Measurements from ENCODE around the gene POLD3.

POLD3 gene

DNA sequence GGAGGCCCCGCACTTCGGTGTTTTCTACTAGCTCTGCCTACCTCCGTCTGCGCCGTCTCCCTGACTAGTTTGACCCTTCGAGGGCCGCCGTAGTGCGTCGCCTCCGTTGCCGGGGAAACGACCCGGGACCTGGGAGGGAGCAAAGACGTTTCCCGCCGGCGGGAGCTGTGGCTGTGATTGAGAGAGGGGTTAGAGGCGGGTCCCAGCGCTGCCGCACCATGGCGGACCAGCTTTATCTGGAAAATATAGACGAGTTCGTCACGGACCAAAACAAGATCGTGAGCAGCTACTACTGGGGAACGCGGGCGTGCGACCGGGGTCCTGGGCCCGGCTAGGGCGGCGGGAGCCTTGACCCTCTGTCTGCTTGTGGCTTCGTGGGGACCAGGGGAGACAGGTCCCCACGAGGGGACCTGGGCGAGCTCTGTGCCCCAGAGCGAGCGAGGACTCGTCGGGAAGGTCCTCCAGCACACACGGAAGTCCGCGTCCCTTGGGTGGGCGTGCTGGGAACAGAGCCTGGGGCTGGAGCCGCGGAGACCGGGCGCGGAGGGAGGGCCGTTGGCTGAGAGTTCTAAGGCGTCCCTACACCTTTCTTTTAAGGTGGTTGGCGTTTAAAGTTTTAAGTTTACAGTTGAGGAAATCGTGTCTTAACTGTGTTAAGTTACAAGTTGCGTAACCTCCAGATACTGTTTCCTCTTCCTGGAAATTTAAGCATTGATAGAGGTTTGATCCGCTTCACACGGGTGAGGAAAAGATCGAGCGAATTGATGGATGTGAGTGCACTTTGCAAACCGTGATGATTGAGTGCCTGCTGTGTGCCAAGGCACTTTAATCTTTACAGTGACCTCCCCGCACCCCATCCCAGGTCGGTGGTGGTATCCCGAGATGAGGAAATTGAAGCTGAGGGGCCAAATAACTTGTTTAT is at the start of gene POLD3:
POLD3 (plus strand) TSS at position 142 of the 922 bp plus-strand sequence; CDS start at position 219, 77 bp downstream.
- no peak for TF ChIP-seq ZFX (IDR thresholded peaks at IDR 0.05)
- TF ChIP-seq, protein P1, sequence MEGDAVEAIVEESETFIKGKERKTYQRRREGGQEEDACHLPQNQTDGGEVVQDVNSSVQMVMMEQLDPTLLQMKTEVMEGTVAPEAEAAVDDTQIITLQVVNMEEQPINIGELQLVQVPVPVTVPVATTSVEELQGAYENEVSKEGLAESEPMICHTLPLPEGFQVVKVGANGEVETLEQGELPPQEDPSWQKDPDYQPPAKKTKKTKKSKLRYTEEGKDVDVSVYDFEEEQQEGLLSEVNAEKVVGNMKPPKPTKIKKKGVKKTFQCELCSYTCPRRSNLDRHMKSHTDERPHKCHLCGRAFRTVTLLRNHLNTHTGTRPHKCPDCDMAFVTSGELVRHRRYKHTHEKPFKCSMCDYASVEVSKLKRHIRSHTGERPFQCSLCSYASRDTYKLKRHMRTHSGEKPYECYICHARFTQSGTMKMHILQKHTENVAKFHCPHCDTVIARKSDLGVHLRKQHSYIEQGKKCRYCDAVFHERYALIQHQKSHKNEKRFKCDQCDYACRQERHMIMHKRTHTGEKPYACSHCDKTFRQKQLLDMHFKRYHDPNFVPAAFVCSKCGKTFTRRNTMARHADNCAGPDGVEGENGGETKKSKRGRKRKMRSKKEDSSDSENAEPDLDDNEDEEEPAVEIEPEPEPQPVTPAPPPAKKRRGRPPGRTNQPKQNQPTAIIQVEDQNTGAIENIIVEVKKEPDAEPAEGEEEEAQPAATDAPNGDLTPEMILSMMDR (conservative IDR thresholded peaks at IDR 0.05), result no peak
- H3K27ac ChIP-seq, result peak within 1 kb of the TSS; percentile 96

- no peak overlapping the region for H3K27ac ChIP-seq
- TF ChIP-seq, protein P1 (conservative IDR thresholded peaks at IDR 0.05), result no peak
- TF ChIP-seq ZFX (IDR thresholded peaks at IDR 0.05), result no peak
These were observed 48.4 kb upstream of the POLD3 start for GRCh38 chr11:74543991-74544390.

DNA sequence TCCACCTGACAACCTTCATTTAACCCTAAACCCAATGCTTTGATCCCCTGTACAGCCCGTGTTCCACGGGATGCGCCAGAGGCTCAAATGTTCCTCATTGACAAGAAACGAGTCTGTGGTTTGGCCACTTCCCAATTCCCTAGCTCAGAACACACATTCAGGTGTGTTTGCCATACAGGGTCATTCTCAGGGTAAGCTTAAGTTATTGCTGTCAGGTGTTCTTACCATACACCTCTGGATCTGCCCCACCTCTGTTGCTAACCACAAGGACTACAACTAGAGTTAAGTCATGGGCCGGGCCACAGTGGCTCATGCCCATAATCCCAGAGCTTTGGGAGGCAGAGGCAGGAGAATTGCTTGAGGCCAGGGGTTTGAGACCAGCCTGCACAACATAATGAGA is 45.6 kb upstream of the POLD3 start:
- TF ChIP-seq, protein P1 (conservative IDR thresholded peaks at IDR 0.05), result no peak
- no peak for TF ChIP-seq ZFX (IDR thresholded peaks at IDR 0.05)
- H3K27ac ChIP-seq, result no peak overlapping the region

DNA sequence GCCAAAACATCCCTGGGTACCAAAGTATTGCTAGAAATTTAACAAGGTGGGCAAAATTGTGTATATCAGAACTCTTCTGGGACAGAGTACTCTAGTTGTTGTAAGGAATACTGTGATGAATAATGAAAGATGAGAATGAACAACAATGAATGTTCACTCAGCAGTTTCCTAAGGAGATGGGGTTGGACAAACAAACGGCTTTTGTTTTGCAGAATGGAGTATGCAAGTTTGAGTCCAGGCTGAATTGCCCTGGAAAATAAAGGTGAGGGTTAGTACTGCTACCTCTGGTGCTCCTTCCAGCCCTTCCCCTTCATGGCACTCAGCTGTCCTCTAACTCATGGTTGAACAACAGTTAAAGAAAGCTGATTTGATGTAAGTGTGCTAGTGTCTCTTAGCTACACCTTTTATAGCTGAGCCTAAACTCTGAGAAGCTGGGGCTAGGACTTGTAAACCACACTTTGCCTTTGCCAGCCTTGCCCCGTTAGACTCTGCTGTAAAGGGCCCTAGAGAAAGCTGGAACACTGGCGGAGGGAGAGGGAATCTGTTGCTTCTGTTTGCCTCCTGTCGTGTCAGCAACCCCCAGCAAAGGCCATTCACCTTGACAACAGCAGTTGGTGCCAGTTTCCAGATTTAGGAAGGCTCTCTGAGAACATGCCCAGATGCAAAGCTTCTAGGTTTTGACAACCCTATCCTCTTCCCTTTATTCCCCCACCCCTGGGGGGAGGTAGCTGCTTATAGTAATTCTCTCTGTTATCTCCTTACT is 41.2 kb upstream of the POLD3 start:
- no peak overlapping the region for H3K27ac ChIP-seq
- TF ChIP-seq, protein P1 (conservative IDR thresholded peaks at IDR 0.05), result no peak
- no peak for TF ChIP-seq ZFX (IDR thresholded peaks at IDR 0.05)

DNA sequence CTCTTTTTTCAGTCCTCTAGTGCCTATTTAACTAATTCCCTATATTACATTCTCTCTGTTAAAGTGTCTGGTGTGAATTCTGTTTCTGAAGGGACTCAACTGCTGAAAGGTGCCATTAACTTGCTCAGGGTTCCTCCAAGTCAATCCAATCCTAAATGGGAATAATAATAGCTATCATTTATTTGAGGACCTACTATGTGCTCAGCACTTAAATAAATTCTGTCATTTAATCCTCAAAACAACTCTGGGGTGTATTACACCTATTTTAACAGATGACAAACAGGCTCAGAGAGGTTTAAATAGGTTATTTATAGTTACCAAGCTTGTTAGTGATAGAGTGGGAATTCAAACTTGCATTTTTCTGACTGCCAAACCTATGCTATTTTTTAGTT is 40.6 kb upstream of the POLD3 start:
- TF ChIP-seq ZFX (IDR thresholded peaks at IDR 0.05), result no peak
- TF ChIP-seq, protein P1 (conservative IDR thresholded peaks at IDR 0.05), result no peak
- H3K27ac ChIP-seq, result no peak overlapping the region

GRCh38 chr11:74557526-74557925 is 34.9 kb upstream of the POLD3 start:
- TF ChIP-seq, protein P1 (conservative IDR thresholded peaks at IDR 0.05), result no peak
- no peak for TF ChIP-seq ZFX (IDR thresholded peaks at IDR 0.05)
- no peak overlapping the region for H3K27ac ChIP-seq

Data from C4-2B (cell line).